Measurements from ENCODE around the gene CNTN5.

GRCh38 chr11:99916078-99916477, 895.3 kb downstream of the CNTN5 start:
- TF ChIP-seq POLR2A (IDR thresholded peaks at IDR 0.05; ENCODE audit: low read length): no peak
- TF ChIP-seq GATA1 (IDR thresholded peaks at IDR 0.05; ENCODE audit: low read depth, low read length): no peak
